Neural crest cell (in vitro differentiated cells): ENCODE data around the gene ATAD2B. TPM values are rescaled to one million over a fixed set of nuclear protein-coding genes. Genes with fewer than 3 reads are reported as not detected.
"Not testable (repeated sequence)": the region's sequence is repeated elsewhere in the genome, so short reads cannot be mapped to it uniquely, and the experiment has no call there.

Experiments
- DNase-seq: peaks from one replicate; pipeline ENCODE4 v3.0.0; 2021; ENCODE audit warnings: low read depth, mixed read lengths, low spot score
- H3K27ac Mint-ChIP-seq: one replicate; pipeline ENCODE4 v1.8.0; 2021; ENCODE audit warnings: mild to moderate bottlenecking, mixed read lengths; ENCODE audit not compliant: unreplicated experiment
- H3K27me3 Mint-ChIP-seq: 2 replicates; pipeline ENCODE4 v1.8.0; 2021; ENCODE audit warnings: low read depth, mild to moderate bottlenecking, mixed read lengths
- H3K36me3 Mint-ChIP-seq: 2 replicates; pipeline ENCODE4 v1.8.0; 2021; ENCODE audit warnings: low read depth, mild to moderate bottlenecking, mixed read lengths
- H3K4me1 Mint-ChIP-seq: 2 replicates; pipeline ENCODE4 v1.8.0; 2021; ENCODE audit warnings: mixed read lengths
- H3K4me3 Mint-ChIP-seq: one replicate; pipeline ENCODE4 v1.8.0; 2021; ENCODE audit warnings: mild to moderate bottlenecking, mixed read lengths
- H3K9me3 Mint-ChIP-seq: 2 replicates; pipeline ENCODE4 v1.8.0; 2021; ENCODE audit warnings: mixed read lengths
- long read RNA-seq: library from polyadenylated mRNA; unstranded; transcript quantifications from one replicate; pipeline ENCODE4 v2.0.0, GENCODE V29; 2020
- total RNA-seq: library from RNA; stranded (reverse); gene quantifications from 2 replicates; pipeline ENCODE4 v1.2.1, GENCODE V29; 2021
- TF ChIP-seq, protein P1 (sequence below): fragments of 200-600 bp; sonication (generic); conservative IDR thresholded peaks from 2 replicates; pipeline ENCODE4 v1.5.0; 2021; ENCODE audit warnings: antibody characterized with exemption, mild to moderate bottlenecking

ATAD2B gene
- total RNA-seq, result 29.4 and 32.9 TPM in 2 replicates
- long read RNA-seq, partial matches to known transcripts, result 22 of 30 reads
- long read RNA-seq, other reads (novel, unspliced or antisense), result 8 of 30 reads

DNA sequence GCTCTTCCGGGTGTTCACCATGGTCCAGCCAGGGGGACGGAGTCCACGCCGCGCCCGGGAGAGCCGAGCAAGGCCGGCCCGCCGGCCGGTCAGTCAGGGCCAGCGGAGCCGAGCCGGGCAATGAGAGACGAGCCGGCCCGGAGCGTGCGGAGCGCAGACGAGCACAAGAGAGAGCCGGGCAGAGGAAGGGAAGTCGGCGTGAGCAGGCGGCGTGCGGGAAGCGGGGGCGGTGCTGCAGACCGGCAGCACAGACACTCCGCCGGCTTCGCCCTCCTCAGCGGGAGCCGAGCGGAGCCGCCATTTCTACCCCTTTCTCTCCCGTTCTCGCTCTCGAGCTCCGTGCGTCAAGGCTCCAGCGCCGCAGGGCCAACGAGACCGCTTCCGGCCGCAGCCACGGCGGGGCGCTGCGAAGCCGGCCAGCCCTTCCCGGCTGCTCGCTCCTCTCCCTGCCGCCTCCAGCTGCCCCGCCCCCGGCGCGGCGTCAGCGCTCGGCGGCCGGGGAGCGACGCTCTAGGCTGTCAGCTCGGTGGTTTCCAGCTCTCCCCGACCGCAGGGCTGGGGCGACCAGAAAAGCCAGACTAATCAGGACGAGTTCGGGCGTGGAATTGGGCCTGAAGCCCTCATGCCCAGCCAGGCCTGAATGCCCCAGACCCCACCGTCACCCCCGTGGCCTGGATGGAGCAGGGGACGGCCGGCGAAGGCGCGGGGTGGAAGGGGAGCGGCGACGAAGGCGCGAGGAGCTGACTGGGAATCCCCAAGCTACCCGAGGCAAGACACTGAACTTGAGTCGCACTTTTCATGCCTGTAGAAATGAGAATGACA is at the start of gene ATAD2B:
TSS of gene ATAD2B (minus strand) at position 374 of the 822 bp plus-strand sequence. CDS start at position 21, 353 bp downstream.
- H3K9me3 Mint-ChIP-seq, result no peaks in the 10 kb centered on the region
- peaks cover 36% of the 10 kb centered on the region for H3K4me1 Mint-ChIP-seq
- DNase-seq, result peak; percentile 93
- H3K4me3 Mint-ChIP-seq, result peak within 1 kb of the TSS; percentile 97
- no peaks in the 10 kb centered on the region for H3K36me3 Mint-ChIP-seq
- peak within 1 kb of the TSS; percentile 100 for H3K27ac Mint-ChIP-seq
- TF ChIP-seq, protein P1, sequence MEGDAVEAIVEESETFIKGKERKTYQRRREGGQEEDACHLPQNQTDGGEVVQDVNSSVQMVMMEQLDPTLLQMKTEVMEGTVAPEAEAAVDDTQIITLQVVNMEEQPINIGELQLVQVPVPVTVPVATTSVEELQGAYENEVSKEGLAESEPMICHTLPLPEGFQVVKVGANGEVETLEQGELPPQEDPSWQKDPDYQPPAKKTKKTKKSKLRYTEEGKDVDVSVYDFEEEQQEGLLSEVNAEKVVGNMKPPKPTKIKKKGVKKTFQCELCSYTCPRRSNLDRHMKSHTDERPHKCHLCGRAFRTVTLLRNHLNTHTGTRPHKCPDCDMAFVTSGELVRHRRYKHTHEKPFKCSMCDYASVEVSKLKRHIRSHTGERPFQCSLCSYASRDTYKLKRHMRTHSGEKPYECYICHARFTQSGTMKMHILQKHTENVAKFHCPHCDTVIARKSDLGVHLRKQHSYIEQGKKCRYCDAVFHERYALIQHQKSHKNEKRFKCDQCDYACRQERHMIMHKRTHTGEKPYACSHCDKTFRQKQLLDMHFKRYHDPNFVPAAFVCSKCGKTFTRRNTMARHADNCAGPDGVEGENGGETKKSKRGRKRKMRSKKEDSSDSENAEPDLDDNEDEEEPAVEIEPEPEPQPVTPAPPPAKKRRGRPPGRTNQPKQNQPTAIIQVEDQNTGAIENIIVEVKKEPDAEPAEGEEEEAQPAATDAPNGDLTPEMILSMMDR, result peak; percentile 88
- no peaks in the 10 kb centered on the region for H3K27me3 Mint-ChIP-seq

DNA sequence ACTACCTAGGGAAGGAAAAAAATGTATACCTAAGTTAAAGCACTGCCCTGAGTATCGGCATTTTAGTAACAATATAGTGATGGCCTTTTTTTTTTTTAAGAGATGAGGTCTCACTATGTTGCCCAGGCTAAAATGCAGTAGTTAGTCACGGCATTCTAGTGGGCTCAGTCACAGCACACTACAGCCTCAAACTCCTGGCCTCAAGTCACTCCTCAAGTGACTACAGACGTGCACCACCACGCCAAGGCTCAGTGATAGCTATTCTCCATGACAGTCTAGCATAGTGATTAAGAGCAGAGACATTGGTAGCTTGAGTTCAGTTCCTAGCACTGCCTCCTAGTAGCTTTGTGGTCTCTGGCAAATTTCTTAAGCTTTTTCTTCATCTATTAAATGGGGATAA is 40.9 kb upstream of the ATAD2B start:
- H3K9me3 Mint-ChIP-seq, result no peaks in the 10 kb centered on the region
- H3K4me3 Mint-ChIP-seq, result no peak overlapping the region
- DNase-seq, result no peak
- H3K27me3 Mint-ChIP-seq, result no peaks in the 10 kb centered on the region
- peak overlapping the region; percentile 35 for H3K27ac Mint-ChIP-seq
- H3K4me1 Mint-ChIP-seq, result no peaks in the 10 kb centered on the region
- H3K36me3 Mint-ChIP-seq, result peaks cover 10% of the 10 kb centered on the region
- TF ChIP-seq, protein P1, result no peak

DNA sequence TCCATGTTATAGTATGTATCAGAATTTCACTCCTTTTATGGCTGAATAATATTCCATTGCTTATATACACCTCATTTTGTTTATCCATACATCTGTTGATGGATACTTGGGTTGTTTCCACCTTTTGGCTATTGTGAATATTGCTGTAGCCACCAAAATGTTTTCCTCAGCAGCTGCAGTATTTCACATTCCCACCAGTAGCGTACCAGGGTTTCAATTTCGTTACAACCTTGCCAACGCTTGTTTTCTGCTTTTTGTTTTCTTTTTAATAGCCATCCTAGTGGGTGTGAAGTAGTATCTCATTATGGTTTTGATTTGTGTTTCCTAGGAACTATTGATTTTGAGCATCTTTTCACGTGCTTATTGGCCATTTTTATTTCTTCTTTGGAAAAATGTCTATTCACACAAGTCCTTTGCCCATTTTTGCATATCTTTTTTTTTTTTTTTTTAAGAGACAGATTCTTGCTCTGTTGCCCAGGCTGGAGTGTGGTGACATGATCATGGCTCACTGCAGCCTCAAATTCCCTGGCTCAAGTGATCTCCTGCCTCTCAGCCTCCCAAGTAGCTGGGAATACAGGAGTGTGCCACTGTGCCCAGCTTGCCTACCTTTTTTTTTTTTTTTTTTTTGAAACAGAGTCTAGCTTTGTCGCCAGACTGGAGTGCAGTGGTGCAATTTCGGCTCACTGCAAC is 27.5 kb upstream of the ATAD2B start:
- H3K4me3 Mint-ChIP-seq, result no peak overlapping the region
- H3K27ac Mint-ChIP-seq, result no peak overlapping the region
- no peaks in the 10 kb centered on the region for H3K36me3 Mint-ChIP-seq
- no peak for DNase-seq
- no peaks in the 10 kb centered on the region for H3K9me3 Mint-ChIP-seq
- H3K4me1 Mint-ChIP-seq, result no peaks in the 10 kb centered on the region
- H3K27me3 Mint-ChIP-seq, result no peaks in the 10 kb centered on the region
- TF ChIP-seq, protein P1, result no peak

DNA sequence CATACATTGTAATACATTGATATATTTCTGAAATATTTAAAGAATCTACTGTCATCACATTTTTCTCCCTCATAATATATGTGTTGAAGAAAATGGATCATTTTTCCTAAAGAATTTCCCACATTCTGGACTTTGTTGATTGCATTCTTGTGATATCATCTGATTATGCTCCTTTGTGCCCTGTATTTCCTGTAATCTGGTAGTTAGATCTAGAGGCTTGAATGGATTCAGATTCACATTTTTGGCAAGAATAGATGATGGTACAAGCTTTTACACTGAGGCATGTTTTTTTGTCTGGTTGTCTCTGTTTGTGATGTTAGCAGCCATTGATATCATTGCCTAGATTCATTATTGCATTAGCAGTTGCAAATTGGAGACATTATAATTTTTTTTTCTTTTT is 26.7 kb upstream of the ATAD2B start:
- no peak overlapping the region for H3K4me3 Mint-ChIP-seq
- H3K27ac Mint-ChIP-seq, result no peak overlapping the region
- no peak for DNase-seq
- no peaks in the 10 kb centered on the region for H3K9me3 Mint-ChIP-seq
- H3K27me3 Mint-ChIP-seq, result no peaks in the 10 kb centered on the region
- no peaks in the 10 kb centered on the region for H3K4me1 Mint-ChIP-seq
- TF ChIP-seq, protein P1, result no peak
- no peaks in the 10 kb centered on the region for H3K36me3 Mint-ChIP-seq

DNA sequence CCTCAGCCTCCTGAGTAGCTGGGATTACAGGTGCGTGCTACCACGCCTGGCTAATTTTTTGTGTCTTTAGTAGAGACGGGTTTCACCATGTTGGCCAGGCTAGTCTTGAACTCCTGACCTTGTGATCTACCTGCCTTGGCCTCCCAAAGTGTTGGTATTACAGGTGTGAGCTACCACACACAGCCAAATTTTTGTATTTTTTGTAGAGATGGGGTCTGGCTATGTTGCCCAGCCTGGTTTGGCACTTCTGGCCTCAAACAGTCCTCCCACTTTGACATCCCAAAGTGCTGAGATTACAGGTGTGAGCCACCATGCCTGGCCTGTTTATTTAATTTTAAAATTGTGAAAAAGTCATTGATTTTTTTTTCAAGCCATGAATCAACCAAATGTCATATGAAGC is 25.6 kb upstream of the ATAD2B start:
- not testable (repeated sequence) for H3K4me1 Mint-ChIP-seq, H3K4me3 Mint-ChIP-seq, H3K36me3 Mint-ChIP-seq, DNase-seq, H3K9me3 Mint-ChIP-seq, H3K27ac Mint-ChIP-seq, H3K27me3 Mint-ChIP-seq

DNA sequence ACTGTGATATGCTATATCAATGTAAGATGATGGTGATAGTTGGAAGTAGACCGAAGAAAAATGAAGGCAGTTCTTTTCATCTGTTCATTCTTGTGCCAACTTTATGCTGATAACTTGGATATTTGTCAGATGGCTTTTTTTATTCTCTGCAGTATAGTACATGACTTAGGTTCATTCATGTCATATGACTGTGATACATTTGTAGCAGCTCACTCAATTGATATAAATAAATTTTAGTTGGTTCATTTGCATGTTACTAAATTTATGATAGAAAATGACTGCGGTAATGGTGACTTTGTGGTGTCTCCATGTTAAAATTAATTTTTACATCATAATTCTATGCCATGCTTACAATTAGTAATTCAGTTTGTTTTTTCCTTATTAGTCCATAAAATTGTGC is 20.4 kb upstream of the ATAD2B start:
- Mint-ChIP-seq H3K27ac (no peak overlapping the region), H3K9me3 (no peaks in the 10 kb centered on the region), H3K27me3 (no peaks in the 10 kb centered on the region), H3K36me3 (peaks cover 3% of the 10 kb centered on the region), H3K4me3 (no peak overlapping the region), H3K4me1 (peaks cover 25% of the 10 kb centered on the region)
- no peak for DNase-seq
- TF ChIP-seq, protein P1, result no peak
